A549 (cell line): Measurements from ENCODE around the gene NBEAL2.

Experiments
- CEBPB ChIP-seq, 2 experiments: fragments of >200 bp in 1 of 2; sonication (Bioruptor Twin) in 1 of 2; formaldehyde crosslinking in 1 of 2; IDR thresholded peaks; 2 replicates each; pipeline ENCODE4 v1.6.1; 2012 to 2016
- CHD2 ChIP-seq: fragments of 150-350 bp; IDR thresholded peaks from 2 replicates; pipeline ENCODE4 v1.6.1; 2014; ENCODE audit warnings: low read length; ENCODE audit not compliant: partially characterized antibody
- EP300 ChIP-seq, 2 experiments: fragments of >200 bp; sonication (Bioruptor Twin); formaldehyde crosslinking; IDR thresholded peaks; 2 replicates in 1 of 2; 3 replicates in 1 of 2; pipeline ENCODE4 v1.6.1; 2016 to 2017
- JUNB ChIP-seq: fragments of >200 bp; sonication (Bioruptor Twin); formaldehyde crosslinking; IDR thresholded peaks from 2 replicates; pipeline ENCODE4 v1.6.1; 2016
- MYC ChIP-seq: IDR thresholded peaks from 2 replicates; pipeline ENCODE4 v1.6.1; 2012; ENCODE audit warnings: mild to moderate bottlenecking, inconsistent platforms, low read length, improper control_type of control experiment, borderline replicate concordance
- POLR2A ChIP-seq: IDR thresholded peaks from 2 replicates; pipeline ENCODE4 v1.6.1; 2012; ENCODE audit warnings: mild to moderate bottlenecking, low read length
- POLR2AphosphoS2 ChIP-seq: conservative IDR thresholded peaks from 2 replicates; pipeline ENCODE4 v1.6.1; 2012; ENCODE audit warnings: low read length, improper control_type of control experiment, inconsistent platforms
- RAD21 ChIP-seq, 2 experiments: fragments of >200 bp in 1 of 2; sonication (Bioruptor Twin) in 1 of 2; formaldehyde crosslinking in 1 of 2; IDR thresholded peaks in 1 of 2; conservative IDR thresholded peaks in 1 of 2; 2 replicates in 1 of 2; 3 replicates in 1 of 2; pipeline ENCODE4 v1.6.1; 2012 to 2018; ENCODE audit warnings: inconsistent platforms in 1 of 2
- USF2 ChIP-seq: fragments of 450-650 bp; IDR thresholded peaks from 2 replicates; pipeline ENCODE4 v1.6.1; 2014; ENCODE audit warnings: antibody characterized with exemption
- TF ChIP-seq, protein P1 (sequence below): fragments of 150-350 bp; IDR thresholded peaks from 2 replicates; pipeline ENCODE4 v1.6.1; 2014; ENCODE audit warnings: low read depth, mild to moderate bottlenecking, low read length
- TF ChIP-seq, protein P2 (sequence below): fragments of >200 bp; sonication (Bioruptor Twin); formaldehyde crosslinking; IDR thresholded peaks from 3 replicates; pipeline ENCODE4 v1.5.1; 2016

GRCh38 chr3:47019201-47019600, 39.7 kb downstream of the NBEAL2 start:
- TF ChIP-seq, protein P1, sequence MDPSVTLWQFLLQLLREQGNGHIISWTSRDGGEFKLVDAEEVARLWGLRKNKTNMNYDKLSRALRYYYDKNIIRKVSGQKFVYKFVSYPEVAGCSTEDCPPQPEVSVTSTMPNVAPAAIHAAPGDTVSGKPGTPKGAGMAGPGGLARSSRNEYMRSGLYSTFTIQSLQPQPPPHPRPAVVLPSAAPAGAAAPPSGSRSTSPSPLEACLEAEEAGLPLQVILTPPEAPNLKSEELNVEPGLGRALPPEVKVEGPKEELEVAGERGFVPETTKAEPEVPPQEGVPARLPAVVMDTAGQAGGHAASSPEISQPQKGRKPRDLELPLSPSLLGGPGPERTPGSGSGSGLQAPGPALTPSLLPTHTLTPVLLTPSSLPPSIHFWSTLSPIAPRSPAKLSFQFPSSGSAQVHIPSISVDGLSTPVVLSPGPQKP = no peak
- TF ChIP-seq POLR2AphosphoS2 (no peak), RAD21 (conservative IDR thresholded peaks at IDR 0.05 in 1 of 2, IDR thresholded peaks at IDR 0.05 in 1 of 2) (no peak), POLR2A (no peak), CEBPB (IDR thresholded peaks at IDR 0.05) (no peak), MYC (no peak), CHD2 (no peak), JUNB (no peak), EP300 (IDR thresholded peaks at IDR 0.05) (no peak), USF2 (no peak)
- TF ChIP-seq, protein P2, sequence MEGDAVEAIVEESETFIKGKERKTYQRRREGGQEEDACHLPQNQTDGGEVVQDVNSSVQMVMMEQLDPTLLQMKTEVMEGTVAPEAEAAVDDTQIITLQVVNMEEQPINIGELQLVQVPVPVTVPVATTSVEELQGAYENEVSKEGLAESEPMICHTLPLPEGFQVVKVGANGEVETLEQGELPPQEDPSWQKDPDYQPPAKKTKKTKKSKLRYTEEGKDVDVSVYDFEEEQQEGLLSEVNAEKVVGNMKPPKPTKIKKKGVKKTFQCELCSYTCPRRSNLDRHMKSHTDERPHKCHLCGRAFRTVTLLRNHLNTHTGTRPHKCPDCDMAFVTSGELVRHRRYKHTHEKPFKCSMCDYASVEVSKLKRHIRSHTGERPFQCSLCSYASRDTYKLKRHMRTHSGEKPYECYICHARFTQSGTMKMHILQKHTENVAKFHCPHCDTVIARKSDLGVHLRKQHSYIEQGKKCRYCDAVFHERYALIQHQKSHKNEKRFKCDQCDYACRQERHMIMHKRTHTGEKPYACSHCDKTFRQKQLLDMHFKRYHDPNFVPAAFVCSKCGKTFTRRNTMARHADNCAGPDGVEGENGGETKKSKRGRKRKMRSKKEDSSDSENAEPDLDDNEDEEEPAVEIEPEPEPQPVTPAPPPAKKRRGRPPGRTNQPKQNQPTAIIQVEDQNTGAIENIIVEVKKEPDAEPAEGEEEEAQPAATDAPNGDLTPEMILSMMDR = no peak
